Stimulated activated CD8-positive, alpha-beta memory T cell treated with anti-CD3 and anti-CD28 coated beads, Interleukin-15, amount 100 ng/mL, for 48 hours (primary cell): ENCODE data around the gene FNBP1.

Experiments
- DNase-seq, 2 donors: peaks; one replicate each; pipeline ENCODE4 v3.0.0-alpha.2; 2020; ENCODE audit warnings: low read depth in 2 of 2

FNBP1 gene

DNA sequence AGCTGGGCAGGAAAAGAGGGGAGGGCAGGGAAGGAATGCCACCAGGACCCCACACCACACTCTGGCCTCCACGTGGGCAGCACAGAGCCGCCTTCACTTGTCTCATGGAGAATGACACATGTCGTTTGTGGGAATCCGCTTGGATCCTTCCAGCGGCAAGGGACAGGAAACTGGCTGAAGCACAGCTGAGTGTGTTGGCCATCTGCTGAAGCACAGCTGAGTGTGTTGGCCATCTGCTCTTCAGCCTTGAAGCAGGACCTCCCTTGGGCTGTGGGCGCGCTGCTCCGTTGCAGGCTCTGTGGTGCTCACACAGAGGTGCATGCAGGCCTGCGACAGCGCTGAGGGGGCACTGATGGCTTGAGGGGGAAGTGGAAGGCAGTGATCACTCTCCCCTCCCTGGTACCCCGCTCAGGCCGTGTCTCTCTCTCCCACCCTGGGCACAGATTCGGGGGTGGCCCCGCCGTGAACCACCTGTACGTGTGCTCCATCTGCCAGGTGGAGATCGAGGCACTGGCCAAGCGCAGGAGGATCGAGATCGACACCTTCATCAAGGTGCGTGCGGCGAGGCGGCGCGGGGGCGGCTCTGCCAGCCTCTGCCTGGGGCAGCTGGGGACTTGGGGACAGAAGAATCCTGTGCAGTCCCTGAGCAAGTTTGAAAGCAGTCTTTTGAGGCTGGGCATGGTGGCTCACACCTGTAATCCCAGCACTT lies 167.1 kb downstream of the FNBP1 start:
- DNase-seq: no peak

DNA sequence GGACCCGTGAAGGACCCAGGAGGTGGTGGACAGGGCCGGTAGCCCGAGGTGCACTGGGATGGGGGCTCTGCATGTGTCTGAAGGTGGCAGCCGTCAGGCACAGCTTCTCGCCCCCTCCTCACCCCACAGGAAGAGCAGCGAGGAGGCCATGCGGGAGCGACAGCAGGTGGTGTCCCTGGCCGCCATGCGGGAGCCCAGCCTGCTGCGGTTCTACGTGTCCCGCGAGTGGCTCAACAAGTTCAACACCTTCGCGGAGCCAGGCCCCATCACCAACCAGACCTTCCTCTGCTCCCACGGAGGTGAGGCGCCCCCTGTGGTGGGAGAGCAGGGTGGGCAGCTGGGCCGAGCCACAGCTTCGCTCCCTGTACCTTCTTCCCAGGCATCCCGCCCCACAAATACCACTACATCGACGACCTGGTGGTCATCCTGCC lies 167.8 kb downstream of the FNBP1 start:
- no peak for DNase-seq

DNA sequence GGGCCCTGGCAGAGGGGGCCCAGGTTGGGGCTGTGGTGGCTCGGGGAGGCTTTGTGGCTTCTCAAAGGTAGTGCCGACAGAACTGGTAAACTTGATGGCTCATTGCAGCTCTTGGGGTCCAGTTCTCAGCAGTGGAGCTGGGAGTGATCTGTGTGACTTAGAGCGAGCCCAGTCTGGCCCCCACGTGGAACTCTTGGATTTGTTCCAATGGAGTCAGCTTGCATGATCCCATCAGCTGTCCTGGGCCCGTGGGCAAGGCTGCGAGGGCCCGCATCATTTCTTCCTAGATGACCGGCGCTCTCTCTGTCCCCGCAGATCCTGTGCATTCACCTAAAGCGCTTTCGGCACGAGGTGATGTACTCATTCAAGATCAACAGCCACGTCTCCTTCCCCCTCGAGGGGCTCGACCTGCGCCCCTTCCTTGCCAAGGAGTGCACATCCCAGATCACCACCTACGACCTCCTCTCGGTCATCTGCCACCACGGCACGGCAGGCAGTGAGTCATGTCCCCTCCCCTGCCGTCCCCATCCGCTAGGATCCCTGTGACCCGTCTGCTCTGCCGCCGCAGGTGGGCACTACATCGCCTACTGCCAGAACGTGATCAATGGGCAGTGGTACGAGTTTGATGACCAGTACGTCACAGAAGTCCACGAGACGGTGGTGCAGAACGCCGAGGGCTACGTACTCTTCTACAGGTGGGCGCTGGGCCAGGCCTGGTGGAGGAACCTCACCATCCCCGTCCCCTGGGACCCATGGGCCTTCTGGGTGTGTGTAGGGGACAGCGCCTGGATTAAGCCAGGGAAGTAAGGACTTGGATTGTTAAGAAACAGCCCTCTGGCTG lies 168.5 kb downstream of the FNBP1 start:
- DNase-seq: no peak

DNA sequence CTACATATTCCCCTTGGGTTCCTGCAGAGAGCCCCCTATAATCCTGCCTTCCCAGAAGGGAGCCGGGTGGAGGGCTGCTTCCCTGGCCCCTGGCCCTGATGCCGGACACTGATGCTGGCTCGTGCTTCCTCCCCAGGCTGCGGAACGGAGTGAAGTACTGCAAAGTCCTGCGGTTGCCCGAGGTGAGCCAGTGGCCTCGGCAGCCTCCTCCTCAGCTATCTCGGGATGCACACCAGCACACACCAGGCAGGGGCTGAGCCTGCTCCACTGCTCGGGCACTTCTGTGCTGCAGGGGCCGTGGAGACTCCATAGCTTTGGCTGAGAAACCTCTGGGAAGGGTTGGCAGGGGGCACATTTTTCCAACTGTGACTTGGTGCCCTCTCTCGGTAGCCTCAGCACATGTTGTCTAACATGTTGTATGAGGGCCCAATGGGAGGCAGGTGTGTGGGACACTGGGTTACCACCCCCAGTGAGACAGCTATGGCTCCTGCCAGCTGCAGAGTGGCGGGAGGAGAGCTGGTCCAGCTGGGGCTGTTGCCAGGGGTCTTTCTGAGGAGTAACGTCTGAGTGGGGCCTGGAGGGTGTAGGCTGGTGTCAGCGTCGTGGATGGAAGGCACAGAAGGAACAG lies 169.3 kb downstream of the FNBP1 start:
- no peak for DNase-seq

DNA sequence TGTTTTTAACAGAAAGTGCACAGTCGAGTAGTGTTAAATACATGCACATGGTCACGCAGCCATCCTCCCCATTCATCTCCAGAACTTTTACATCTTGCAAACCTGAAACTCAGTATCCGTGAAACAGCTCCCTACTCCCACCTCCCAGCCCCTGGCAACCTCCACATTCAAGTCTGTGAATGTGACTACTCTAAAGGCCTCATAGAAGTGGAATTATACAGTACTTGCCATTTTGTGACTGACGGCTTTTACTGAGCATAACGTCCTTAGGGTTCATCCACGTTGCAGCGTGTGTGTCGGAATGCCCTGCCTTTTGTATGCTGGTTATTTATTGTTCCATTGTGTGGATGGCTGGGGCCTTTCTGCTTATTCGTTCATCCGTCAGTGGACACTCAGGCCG lies 171.9 kb downstream of the FNBP1 start:
- no peak for DNase-seq

DNA sequence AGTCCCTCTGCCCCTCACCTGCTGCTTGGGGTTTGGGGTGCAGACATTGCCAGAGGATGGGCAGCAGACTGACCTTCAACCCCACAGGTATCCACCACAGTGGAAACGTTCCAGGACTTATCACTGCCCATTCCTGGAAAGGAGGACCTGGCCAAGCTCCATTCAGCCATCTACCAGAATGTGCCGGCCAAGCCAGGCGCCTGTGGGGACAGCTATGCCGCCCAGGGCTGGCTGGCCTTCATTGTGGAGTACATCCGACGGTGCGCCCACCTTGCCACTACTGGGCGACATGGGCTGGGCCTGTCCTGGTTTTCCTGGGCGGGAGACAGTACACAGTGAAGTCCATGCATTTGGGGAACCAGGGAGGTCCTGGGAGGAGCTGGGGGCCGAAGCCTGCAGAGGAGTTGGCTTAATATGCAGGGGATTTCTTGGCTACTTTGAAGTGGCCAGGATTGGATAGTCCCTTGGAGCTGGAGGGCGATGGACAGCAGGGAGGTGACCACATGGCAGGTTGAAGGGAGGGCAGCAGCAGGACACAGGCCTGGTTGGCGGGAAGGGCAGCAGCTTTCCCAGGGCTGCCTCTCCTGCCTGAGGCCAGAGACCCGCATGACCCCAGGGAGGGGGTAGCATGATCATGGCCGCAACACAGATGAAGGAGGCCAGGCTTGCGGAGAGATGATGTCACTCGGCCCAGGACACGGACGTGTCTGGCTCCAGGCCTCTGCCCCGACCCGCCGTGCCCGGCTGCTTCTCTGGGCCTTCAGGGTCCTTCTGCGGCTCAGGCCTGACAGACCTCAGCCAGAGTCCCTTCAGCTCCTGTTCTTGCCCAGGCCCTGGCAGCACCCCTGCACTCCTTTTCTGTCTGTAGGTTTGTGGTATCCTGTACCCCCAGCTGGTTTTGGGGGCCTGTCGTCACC lies 173.1 kb downstream of the FNBP1 start:
- DNase-seq: no peak

DNA sequence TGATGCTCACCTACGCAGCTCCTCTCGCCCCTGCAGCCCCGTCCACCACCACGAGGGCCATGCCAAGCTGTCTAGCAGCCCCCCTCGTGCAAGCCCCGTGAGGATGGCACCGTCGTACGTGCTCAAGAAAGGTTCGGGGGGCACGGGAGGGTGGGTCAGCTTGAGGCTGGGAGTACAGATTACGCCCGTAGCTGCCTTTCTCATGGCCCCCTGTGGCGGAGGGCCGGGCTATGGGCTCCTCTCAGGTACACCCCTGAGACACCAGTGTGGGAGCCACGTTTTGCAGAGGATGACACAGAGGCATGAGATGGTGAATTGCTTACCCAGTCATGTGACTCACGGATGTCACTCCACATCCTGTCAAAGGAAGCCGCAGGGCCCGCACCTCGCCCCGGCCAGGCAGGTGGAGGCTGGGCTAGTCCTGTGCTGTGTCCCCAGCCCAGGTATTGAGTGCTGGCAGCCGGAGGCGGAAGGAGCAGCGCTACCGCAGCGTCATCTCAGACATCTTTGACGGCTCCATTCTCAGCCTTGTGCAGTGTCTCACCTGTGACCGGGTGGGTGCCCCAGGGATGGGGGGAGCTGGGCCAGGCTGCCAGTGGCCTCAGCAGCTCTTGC lies 174.0 kb downstream of the FNBP1 start:
- peak; percentile 79 to 81 for DNase-seq

DNA sequence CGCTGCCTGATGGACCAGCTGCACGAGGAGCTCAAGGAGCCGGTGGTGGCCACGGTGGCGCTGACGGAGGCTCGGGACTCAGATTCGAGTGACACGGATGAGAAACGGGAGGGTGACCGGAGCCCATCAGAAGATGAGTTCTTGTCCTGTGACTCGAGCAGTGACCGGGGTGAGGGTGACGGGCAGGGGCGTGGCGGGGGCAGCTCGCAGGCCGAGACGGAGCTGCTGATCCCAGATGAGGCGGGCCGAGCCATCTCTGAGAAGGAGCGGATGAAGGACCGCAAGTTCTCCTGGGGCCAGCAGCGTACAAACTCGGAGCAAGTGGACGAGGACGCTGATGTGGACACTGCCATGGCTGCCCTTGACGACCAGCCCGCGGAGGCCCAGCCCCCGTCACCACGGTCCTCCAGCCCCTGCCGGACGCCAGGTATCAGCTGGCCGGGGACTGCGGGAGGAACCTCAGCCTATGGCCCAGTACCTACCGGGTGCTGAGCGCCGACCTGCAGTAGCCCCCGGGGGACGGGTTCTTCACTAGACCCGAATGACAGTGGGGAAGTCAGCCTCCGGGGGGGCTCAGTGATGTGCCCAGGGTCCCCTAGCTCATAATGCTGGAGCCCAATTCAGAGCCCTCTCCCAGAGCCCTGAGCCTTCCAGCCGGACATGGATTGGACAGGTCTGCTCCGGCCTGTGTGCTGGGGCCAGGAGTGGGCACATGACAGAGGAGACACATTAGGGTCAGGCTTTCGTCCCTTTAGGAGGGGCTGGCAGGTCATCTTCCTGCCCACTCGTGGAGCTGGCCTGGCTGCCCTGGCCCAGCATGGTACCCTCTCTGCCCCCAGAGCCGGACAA lies 174.7 kb downstream of the FNBP1 start:
- DNase-seq: no peak

DNA sequence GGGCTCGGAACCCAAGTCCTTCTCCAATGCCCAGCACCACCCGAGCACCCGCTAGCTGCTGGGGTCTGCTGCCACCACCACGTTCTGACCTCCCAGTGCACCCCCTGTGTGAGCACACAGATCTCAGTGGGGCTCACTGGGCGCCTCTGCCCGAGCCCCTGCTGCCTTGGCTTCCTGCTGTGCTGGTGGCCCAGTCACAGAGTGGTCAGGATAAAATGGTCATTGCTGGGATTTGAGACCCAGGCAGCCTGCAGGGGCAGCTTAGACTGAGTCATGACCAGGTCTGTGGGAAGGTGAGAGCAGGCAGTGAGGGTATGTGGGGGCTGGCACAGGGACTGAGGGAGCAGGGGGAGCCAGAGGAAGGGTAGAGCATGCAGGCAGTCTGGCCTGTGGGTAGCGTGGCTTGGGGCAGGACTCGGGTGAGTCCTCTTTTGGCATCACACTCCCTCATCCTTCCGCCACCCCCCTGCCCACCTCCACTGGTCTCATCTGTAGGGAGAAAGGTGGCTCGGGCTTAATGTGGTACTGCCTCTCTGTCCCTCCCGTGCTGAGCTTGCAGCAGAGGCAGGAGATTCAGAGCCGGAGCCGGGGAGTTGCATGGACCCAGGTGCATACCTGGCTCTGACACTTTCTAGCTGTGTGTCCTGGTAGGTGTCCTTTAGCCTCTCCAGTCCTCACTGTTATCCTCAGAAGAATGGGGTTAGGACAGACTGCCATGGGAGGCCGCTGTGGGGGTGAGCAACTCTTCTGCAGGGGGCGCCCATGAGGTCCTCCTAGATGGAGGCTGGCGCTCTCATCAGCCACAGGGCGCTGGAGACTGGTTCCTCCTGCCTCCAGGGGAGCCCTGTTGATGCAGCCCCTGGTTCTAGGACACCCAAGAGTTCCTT lies 175.6 kb downstream of the FNBP1 start:
- no peak for DNase-seq

DNA sequence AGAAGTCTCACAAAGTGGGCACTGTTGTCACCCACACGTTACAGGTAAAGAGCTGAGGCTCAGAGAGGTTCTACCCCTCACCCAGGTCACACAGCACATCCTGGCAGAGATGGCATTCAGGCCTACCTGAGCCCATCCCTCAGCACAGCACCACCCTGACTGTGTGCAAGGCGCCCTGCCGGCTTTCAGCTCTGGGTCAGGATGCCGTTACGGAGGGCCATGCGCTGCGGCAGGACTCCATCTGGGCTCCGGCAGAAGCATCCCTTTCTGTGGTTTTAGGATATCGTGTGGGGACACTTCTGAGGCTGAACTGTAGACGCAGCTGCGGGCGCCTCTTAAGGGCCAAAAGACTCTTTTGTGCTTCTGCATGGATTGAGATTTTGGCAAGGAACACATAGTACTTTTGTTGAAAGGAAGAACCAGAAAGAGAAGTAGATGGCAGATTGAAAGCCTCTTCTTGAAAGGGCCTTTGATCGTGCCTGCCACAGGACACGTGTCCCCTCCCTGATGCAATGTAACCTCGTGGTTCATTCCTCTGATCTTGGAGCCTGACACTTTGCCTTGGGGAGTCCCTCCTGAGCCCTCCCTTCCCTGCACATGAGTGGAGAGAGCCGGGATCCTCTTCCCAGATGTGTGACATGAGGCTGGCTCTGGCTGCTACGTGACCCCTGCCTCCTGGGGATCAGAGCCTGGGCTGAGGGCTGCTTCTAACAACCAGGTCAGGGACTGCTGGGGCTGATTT lies 176.4 kb downstream of the FNBP1 start:
- DNase-seq: no peak

DNA sequence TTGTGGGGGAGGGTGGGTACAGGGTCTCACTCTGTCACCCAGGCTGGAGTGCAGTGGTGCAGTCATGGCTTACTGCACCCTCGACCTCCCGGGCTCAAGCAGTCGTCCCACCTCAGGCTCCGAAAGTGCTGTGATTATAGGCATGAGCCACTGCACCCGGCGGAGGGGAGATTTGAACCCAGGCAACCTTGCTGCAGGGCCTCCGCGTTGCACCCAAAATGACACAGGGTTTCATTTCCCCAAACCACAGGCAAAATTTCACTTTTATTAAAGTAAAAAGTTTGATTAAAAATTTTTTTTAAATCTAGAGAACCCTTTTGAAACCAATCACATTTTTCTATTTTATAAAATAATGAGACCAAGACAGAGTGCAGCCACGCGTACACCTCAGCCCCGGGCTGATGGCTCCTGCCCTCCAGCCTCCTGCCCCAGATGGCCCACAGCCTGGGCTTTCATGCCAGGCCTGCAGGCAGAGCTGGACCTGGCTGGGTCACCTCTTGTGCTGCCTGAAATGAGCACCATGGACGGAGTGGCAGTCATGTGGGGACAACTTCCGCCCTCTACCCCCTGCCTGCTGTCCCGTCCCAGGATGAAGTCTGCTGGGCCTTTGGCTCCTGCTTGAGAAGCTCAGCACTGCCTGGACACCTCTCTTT lies 177.2 kb downstream of the FNBP1 start:
- DNase-seq: no peak

DNA sequence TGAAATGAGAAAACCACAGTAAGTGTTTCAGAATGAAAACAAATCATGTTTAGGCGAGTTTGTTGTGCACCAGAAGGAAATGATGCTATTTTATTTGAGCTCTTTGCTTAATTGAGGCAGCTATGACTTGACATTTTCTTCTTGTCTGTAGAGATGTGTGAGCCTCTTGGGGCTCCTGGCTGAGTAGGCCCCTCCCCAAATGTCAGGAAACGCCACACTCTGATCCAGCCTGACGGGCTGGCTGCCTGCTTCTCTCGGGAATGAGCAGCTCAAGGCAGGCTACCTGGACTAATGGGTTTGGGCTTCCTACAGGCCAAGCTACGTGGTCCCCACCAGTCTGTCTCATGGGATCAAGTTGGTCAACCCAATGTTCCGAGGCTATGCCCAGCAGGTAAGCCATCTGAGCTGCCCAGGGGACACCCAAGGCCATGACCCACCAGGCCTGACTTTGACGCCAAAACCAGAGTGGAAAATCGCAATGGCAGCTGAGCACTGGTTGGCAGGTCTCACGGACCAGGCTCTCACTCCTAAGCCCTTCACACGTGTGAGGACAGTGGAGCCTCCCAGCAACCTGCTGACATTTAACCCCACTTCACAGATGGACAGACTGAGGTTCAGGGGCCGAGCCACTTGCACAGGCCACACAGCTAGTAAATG lies 177.9 kb downstream of the FNBP1 start:
- no peak for DNase-seq

DNA sequence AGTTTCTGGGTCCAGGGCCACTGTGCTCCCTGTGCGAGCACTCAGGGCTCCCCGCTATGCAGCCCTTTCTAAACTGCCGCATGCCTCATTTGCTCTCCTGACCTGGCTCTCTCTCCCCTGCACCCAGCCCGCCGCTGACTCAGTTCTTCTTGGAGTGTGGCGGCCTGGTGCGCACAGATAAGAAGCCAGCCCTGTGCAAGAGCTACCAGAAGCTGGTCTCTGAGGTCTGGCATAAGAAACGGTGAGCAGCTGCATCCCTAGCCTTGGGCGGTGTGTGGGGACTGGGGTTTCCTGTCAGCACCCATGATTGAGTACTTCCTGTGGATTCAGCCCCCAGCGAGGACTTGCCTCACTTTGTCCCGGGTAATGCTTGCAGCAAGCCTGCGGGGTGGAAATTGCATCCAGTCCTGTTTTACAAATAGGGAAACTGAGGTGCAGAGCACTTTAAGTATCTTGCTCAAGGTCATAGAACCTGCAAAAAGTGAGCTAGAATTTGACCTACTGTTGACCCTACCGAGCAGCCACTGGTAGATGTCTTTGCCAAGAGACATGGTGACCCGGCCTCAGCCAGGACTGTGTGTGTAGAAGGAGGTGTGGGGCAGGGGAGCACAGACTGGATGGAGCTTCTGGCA lies 179.8 kb downstream of the FNBP1 start:
- DNase-seq: peak; percentile 69 to 79

DNA sequence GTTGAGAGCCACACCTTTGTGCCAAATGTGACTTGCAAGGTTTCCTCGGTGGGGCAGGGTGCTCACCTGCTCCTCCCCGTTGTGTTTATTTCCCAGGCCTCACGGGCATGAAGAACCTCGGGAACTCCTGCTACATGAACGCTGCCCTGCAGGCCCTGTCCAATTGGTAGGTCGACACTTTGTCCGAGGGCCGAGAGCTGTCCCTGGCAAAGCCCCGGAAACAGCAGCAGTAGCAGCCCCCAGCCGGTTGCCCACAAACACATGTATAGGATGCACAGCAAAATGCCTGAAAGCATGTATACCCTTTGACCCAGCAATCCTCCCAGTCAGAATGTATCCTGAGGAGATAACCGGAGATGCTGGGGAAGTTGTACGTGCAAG lies 181.6 kb downstream of the FNBP1 start:
- no peak for DNase-seq

DNA sequence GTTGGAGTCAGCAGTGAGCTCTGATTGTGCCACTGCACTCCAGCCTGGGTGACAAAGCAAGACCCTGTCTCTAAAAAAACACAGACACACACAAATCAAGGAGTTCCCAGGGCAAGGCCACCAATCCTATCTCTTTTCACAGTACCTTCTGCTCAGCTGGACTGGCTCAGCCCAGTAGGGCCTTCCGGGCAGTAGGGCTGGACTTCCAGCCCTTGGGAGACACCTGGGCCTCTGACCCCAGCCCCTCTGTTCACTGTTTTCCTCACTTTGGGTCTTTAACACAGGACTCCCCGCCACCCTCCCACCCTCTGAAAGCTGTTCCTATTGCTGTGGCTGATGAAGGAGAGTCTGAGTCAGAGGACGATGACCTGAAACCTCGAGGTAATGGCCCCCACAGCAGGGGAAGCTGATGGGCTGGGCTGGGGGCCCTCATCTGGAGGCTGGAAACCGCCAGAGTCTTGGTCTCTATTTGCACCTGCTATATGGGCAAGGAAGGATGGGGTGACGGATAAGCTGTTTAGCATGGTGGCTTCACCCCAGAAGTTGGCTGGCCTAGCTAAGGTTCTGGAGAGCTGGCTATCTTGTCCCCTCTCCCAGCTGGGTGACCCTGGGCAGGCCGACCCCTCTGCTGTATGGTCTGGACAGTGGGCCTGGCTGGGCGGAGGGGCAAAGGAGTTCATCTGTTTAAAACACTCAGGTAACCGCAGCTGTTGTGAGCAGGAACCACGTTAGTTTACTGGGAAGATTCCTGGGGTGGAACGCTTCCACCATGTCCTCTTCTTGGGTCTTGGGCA lies 182.1 kb downstream of the FNBP1 start:
- DNase-seq: peak in 1 of 2 donors; percentile 52
